Measurements from ENCODE around the gene SPRYD3. TPM values are rescaled to one million over a fixed set of nuclear protein-coding genes. Genes with fewer than 3 reads are reported as not detected.
A peak's percentile ranks its signal among the peaks of the same experiment; 100 is the strongest.

The SPRYD3 gene
- total and polyA plus RNA-seq, 10 donors: 10.8 to 44.5 (median 34.4) TPM

DNA sequence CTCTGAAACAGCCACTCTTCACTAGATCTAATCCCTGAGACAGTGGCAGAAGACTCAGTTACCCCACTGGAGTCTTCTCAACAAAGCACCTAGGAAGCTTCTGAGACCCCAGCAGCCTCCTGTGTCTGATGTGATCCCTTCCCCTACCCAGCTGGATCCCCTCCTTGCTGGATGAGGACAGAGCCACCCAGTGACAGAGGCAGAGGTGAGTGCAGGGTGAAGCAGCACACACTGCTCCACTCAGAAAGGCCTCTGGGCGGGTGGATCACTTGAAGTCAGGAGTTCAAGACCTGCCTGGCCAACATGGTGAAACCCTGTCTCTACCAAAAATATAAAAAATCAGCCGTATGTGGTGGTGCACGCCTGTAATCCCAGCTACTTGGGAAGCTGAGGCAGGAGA, 2.7 kb downstream of the SPRYD3 start:
- H3K9me3 ChIP-seq: no peaks in the 10 kb centered on the region
- H3K27ac ChIP-seq: peak overlapping the region in 5 of 8 donors; percentile 2 to 94 (median 68)
- H3K36me3 ChIP-seq: peaks cover 0 to 63% (median 30%) of the 10 kb centered on the region in 6 donors
- no peak overlapping the region for H3K4me3 ChIP-seq
- 85 to 98% (median 94%) methylated on average over 3 of the region's 3 CpGs for WGBS, 5 donors
- H3K27me3 ChIP-seq (replicated peaks in 1 of 7): no peaks in the 10 kb centered on the region
- intact Hi-C loops (cut with DNase I; ENCODE audit: low total_unique reads): loop anchor here (10.0 kb wide), 1 partner anchor 128 kb away; the partner anchor contains the start of gene ITGB7
- no peak for DNase-seq
- peaks cover 29 to 88% (median 60%) of the 10 kb centered on the region in 6 donors for H3K4me1 ChIP-seq
- no peak for TF ChIP-seq POLR2AphosphoS5 (IDR thresholded peaks at IDR 0.05)
- TF ChIP-seq POLR2A (IDR thresholded peaks at IDR 0.05): no peak
- TF ChIP-seq, protein P1, sequence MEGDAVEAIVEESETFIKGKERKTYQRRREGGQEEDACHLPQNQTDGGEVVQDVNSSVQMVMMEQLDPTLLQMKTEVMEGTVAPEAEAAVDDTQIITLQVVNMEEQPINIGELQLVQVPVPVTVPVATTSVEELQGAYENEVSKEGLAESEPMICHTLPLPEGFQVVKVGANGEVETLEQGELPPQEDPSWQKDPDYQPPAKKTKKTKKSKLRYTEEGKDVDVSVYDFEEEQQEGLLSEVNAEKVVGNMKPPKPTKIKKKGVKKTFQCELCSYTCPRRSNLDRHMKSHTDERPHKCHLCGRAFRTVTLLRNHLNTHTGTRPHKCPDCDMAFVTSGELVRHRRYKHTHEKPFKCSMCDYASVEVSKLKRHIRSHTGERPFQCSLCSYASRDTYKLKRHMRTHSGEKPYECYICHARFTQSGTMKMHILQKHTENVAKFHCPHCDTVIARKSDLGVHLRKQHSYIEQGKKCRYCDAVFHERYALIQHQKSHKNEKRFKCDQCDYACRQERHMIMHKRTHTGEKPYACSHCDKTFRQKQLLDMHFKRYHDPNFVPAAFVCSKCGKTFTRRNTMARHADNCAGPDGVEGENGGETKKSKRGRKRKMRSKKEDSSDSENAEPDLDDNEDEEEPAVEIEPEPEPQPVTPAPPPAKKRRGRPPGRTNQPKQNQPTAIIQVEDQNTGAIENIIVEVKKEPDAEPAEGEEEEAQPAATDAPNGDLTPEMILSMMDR (IDR thresholded peaks at IDR 0.05 in 8 of 11, conservative IDR thresholded peaks at IDR 0.05 in 3 of 11): no peak

- 96 to 100% (median 98%) methylated on average over 3 of the region's 3 CpGs for WGBS, 5 donors
- DNase-seq: no peak
- no peak for TF ChIP-seq POLR2A (IDR thresholded peaks at IDR 0.05)
- TF ChIP-seq, protein P1 (IDR thresholded peaks at IDR 0.05 in 8 of 11, conservative IDR thresholded peaks at IDR 0.05 in 3 of 11): no peak
- no peak for TF ChIP-seq POLR2AphosphoS5 (IDR thresholded peaks at IDR 0.05)
- H3K4me3 ChIP-seq: no peak overlapping the region
- H3K27ac ChIP-seq: peak overlapping the region in 4 of 8 donors; percentile 68 to 94 (median 74)
- no peaks in the 10 kb centered on the region for H3K9me3 ChIP-seq
- peaks cover 0 to 78% (median 34%) of the 10 kb centered on the region in 6 donors for H3K36me3 ChIP-seq
- intact Hi-C loops (cut with DNase I; ENCODE audit: low total_unique reads): loop anchor here (10.0 kb wide), 1 partner anchor 130 kb away; the partner anchor contains the start of gene ITGB7
- H3K4me1 ChIP-seq: peaks cover 33 to 97% (median 71%) of the 10 kb centered on the region in 6 donors
- no peaks in the 10 kb centered on the region for H3K27me3 ChIP-seq (replicated peaks in 1 of 7)
These were observed 4.2 kb downstream of the SPRYD3 start for GRCh38 chr12:53074999-53075370.

DNA sequence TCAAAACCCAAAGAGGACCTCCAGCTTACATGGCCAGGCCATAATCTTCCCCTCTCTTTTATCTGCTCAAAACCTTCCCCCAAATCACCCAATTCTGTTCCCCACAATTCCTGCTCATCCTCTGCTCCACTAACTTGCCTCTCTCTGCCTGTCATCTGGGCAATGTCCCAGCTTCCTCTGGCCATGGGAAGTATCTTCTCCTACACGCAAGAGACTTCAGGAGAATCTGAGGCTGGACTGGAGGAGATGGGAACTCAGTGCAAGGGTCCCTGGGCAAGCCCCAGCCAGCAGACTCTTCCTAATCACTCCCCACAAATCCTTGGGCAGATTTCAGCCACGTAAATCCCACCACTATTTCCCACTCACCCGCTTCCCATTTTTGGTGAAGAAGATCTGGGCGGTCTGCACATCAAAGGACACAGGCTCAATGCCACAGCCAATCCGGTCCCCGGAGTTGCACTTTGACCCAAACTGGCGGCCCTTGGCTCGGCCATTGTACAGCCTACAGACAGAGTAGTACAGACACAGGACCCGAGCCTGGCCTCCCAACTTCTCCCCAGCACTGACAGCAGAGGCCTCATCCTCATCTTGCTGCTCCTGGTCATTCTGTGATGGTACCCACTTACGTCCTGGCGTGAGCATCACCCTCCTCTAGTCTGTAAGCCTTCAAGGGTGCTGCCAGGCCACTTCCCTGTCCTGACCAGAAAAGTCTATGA, 4.7 kb downstream of the SPRYD3 start:
- intact Hi-C loops (cut with DNase I; ENCODE audit: low total_unique reads): loop anchor here (10.0 kb wide), 1 partner anchor 130 kb away; the partner anchor contains the start of gene ITGB7
- 90 to 96% (median 93%) methylated on average over 8 to 11 of the region's 11 CpGs for WGBS, 5 donors
- peak overlapping the region in 5 of 8 donors; percentile 36 to 94 (median 70) for H3K27ac ChIP-seq

More for the DNA sequence above, 4.7 kb downstream of the SPRYD3 start:
- TF ChIP-seq POLR2A (IDR thresholded peaks at IDR 0.05): no peak
- no peak for TF ChIP-seq POLR2AphosphoS5 (IDR thresholded peaks at IDR 0.05)
- TF ChIP-seq, protein P1 (IDR thresholded peaks at IDR 0.05 in 8 of 11, conservative IDR thresholded peaks at IDR 0.05 in 3 of 11): no peak
- peaks cover 0 to 84% (median 36%) of the 10 kb centered on the region in 6 donors for H3K36me3 ChIP-seq
- H3K4me1 ChIP-seq: peaks cover 33 to 97% (median 72%) of the 10 kb centered on the region in 6 donors
- H3K4me3 ChIP-seq: no peak overlapping the region
- H3K27me3 ChIP-seq (replicated peaks in 1 of 7): no peaks in the 10 kb centered on the region
- DNase-seq: no peak
- H3K9me3 ChIP-seq: no peaks in the 10 kb centered on the region
